GM19023 (cell line): ENCODE data around the gene TSSC4.

Experiments
- ATAC-seq: cut with Tn5 transposase; IDR thresholded peaks from one replicate; pipeline ENCODE4 v1.9.1; 2021; ENCODE audit warnings: mild to moderate bottlenecking, moderate library complexity; ENCODE audit not compliant: unreplicated experiment

The TSSC4 gene

GRCh38 chr11:2415601-2416380 is 15.2 kb downstream of the TSSC4 start:
- no peak for ATAC-seq

- ATAC-seq: no peak
Measured at GRCh38 chr11:2416765-2417164, 16.2 kb downstream of the TSSC4 start.

- no peak for ATAC-seq
Measured at GRCh38 chr11:2417856-2418692, 17.5 kb downstream of the TSSC4 start.

DNA sequence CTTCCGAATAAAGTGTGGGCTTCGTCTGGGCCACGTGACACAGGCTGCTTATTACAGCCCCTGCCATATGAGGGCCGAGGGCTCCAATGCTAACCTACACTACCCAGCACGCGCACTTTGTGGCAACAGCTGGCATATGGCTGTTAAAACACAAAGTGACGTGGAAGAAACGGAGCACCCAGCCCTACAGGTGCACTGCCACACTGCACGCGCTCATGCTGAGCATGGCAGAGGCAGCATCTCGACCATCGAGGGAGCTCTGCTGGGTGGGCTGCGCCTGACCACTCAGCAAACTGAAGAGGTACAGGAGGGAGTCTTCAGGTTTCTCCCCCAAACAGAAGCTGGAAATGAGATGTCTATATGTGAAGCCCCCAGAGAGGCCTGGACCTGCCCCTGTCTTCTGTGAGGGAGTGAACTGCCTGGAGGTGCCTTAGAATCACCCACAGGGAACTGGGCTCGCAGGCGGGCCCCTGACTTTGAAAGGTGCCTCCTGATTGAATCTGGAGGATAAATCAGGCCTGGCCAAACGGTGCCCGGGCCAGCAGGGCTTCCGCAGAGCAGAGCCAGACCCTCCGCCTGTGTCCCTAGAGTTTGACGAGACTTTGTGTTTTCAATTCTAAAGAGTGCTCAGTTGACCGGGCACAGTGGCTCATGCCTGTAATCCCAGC is 18.3 kb downstream of the TSSC4 start:
- ATAC-seq: no peak

DNA sequence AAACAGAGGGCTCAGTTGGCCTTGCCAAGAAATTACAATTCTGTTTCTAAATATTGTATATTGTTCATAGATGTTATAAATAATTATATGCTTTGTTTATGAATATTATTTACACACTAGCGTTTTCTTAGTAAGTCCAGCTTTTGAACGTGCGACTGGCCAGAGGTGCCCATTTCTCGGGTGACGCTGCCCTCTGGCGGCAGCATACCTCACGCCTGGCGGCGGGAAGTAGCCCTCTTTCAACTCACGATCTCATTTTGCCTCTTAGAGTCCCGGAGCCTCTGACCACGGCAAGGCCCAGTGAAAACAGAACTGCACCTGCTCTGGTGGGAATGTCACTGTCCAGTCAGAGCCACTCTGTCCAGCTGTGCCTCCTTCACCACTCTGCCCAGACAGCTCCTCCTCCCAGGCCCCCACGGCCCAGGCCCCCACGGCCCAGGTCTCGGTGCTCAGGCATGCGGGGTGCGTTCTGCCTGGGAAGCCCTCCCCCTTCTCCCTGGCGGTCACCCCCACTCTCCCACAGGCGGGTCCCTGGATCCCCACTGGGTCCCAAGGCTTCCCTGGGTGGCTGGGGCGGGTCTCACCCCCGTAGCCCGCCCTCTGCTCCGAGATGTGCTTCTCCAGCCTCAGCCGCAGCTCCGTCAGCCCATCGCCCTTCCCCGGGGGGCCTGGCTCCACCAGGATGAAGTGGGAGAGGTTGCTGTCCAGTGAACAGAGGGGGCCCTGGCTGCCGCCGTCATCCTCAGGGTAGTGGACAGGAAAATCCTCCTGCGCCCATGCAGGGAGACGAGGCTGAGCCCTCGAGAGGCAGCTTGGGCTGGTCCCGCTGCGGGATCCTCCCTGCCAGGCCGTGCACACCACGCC is 19.3 kb downstream of the TSSC4 start:
- ATAC-seq: no peak

GRCh38 chr11:2420502-2421225 is 20.1 kb downstream of the TSSC4 start:
- peak; percentile 63 for ATAC-seq

- ATAC-seq: no peak
Measured at GRCh38 chr11:2421226-2421994, 20.9 kb downstream of the TSSC4 start.

DNA sequence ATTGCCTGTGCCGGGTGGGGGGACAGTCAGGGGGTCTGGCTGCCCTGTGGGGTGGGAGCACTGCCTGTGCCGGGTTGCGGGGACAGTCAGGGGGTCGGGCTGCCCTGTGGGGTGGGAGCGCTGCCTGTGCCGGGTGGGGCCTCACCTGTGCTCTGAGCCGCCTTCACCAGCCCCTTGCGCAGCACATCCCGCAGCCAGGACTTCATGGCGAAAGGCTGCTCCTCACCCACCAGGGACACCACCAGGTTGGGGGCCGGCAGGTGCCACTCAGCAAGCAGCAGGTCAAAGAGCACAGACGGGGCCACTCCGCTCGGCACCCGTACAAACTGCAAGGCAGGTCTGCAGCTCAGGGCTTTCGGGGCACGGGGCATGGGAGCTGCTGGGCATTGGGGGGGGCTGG is 21.4 kb downstream of the TSSC4 start:
- ATAC-seq: no peak

DNA sequence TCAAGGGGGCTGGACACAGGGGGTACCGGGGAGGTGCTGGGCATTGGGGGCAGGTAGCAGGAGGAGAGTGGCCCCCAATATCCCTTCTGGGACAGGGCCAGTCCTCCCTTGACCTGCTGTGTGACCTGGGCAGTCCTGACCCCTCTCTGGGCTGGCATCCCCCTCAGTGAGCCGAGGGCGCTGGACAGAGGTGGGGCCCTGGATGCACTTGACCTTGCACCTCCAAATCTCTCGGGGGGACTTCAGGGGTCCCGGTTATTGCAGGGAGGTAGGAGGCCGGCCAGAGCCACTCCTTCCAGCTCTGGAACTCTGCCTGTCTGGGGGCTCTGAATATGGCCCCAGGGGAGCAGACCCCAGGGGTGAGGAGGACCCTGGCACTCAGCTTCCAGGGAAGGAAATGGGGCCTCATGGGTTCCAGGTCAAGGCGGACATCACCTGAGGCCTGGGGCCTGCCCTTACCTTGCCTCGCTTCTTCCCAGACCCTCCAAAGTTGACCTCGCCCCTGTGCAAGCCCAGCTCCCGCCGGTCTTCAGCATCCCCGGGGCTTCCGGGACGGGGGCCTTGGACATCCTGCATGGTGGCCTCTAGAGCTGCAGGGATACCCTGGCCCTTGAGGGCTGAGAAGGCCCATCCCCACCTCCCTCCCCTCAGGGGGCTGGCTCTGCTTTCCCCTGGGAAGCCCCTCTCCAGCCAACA is 22.1 kb downstream of the TSSC4 start:
- ATAC-seq: no peak

- ATAC-seq: no peak
Measured at GRCh38 chr11:2423157-2424025, 22.8 kb downstream of the TSSC4 start.

DNA sequence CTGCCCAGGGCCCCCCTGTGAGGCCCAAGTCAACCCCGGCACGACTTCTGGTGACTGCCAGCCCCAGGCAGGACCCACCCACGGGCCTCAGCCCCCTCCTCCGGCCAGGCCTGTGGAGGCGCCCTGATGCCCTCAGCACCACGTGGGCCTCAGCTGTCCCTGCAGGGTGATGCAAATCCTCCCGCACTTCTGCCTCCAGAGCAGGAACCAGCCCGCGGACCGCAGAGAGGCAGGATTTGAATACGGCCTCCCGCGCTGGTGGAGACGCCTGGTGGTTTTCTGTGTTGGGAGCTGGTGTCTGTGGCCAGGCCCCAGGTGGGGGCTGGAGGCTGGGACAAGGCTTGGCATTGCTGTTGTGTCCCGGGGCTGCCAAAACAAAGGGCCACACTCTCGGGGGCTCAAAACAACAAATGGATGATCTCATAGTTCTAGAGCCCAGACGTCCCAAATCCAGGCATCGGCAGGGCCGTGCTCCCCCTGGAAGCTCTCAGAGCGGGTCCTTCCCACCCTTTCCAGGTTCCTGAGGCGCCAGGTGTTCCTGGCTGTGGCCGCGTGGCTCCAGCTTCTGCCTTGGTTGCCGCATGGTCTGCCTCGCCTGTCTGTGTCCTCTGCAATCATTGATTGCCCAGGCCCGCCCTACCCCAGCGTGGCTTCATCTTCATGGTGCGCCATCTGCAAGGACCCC is 24.4 kb downstream of the TSSC4 start:
- ATAC-seq: no peak

- no peak for ATAC-seq
Measured at GRCh38 chr11:2425506-2425905, 25.0 kb downstream of the TSSC4 start.

- ATAC-seq: no peak
Measured at GRCh38 chr11:2426221-2426620, 25.7 kb downstream of the TSSC4 start.

DNA sequence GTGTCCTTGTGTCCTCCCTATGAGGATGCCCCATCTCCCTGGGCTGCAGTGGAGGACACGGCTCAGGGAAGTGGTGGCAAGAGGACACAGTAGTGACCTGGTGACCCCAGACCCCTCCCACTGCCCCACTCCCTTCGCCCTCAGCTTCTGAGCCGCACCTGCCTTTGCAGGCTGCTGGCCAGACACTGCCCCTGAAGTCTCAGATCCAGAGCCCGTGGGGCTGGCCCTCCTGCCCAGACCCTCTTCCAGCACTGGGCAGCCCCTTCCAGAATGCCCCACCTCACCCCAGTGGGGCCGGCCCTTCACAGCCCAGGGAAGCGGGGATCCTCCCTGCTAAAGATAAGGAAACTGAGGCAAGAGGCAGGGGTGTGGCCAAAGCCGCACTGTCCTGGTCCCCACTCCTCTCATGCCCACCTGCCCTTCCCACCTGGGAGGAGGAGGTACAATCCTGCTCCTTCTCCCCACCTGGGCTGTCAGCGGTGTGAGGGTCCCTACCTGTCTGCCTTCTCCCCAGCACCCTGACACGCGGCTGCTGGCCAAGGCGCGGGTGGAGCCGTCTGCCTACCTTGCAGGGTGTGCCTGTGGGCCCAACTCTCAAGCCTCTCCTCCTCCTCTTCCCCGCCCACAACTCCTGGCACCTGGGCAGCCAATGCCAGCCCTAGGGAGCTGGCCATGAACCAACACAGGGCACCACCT is 26.4 kb downstream of the TSSC4 start:
- ATAC-seq: no peak

DNA sequence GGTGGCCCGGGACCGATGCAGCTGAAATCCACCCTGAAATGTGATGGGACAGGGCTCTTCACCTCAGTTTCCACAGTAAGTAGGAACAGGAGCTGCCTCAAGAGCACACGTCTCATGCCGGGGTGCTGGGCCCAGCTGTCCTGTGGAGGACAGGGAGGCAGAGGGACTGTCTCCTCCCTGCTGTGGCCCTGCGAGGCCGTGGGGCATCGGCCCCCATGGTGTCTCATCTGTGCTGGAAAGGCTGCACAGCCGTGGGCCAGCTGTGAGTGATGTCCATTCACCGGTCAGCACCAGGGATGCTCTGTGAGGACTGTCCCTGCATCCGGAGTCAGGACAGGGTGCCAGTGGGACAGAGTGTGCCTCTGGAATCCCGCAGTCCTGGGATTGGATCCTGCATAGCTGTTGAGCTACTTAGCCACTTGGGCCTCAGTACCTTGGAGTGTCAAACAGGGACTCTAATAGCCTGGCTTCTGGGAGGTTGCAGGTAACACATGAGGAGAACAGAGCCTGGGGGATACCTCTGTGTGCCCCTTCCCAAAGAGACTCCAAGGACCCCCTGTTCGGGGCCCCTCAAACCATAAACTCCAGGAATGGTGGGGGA is 27.3 kb downstream of the TSSC4 start:
- no peak for ATAC-seq

DNA sequence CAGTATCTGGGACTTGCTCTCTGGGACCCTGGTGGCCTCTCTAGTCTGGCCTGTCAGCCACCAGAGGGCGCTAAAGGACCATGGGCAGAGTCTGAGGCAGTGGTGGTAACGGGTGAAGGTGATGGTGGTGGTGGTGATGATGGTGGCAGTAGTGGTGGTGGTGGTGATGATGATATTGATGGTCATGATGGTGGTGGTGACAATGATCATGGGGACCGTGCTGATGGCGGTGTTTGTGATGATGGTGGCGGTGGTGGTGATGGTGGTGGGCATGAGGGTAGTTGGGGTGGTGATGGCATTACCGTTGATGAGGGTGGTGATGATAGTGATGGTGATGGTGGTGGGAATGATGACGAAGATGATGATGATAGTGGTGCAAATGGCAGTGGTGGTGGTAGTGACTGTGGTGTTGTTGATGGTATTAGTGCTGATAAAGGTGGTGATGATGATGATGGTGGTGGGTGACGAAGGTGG is 27.8 kb downstream of the TSSC4 start:
- no peak for ATAC-seq
